CD4-positive, CD25-positive, alpha-beta regulatory T cell (primary cell): ENCODE data around the gene ALOX5. TPM values are rescaled to one million over a fixed set of nuclear protein-coding genes. Genes with fewer than 3 reads are reported as not detected.

ENCODE experiments used
- ATAC-seq, 2 donors: fragments of 150-1000 bp; cut with Tn5 transposase; one replicate each; pipeline ENCODE4 v1.10.0; 2021; ENCODE audit warnings: low read depth in 2 of 2, moderate number of reproducible peaks in 2 of 2, moderate library complexity in 1 of 2
- DNase-seq, 3 donors: peaks; one replicate each; pipeline versions ENCODE4 v3.0.0 to v3.0.0-alpha.2; 2012 to 2022; ENCODE audit warnings: mixed read lengths in 1 of 3
- H3K27ac ChIP-seq: one replicate; pipeline ENCODE4 v1.7.0; 2013; ENCODE audit warnings: mild to moderate bottlenecking, low read length; ENCODE audit not compliant: insufficient read depth, poor library complexity, severe bottlenecking
- H3K27me3 ChIP-seq: one replicate; pipeline ENCODE4 v1.7.0; 2013; ENCODE audit warnings: low read length; ENCODE audit not compliant: control insufficient read depth, insufficient read depth
- H3K36me3 ChIP-seq: one replicate; pipeline ENCODE4 v1.7.0; 2013; ENCODE audit warnings: mild to moderate bottlenecking, low read length, moderate library complexity; ENCODE audit not compliant: control insufficient read depth, insufficient read depth
- H3K4me1 ChIP-seq: 2 replicates; pipeline ENCODE4 v1.7.0; 2013; ENCODE audit warnings: mild to moderate bottlenecking, low read length; ENCODE audit not compliant: insufficient read depth, control insufficient read depth, poor library complexity, severe bottlenecking
- H3K4me3 ChIP-seq: one replicate; pipeline ENCODE4 v1.7.0; 2013; ENCODE audit warnings: low read depth, mild to moderate bottlenecking, low read length, moderate library complexity
- H3K9me3 ChIP-seq, 2 experiments: 1 replicate in 1 of 2; 2 replicates in 1 of 2; pipeline ENCODE4 v1.7.0; 2013; ENCODE audit warnings: low read length in 2 of 2, mild to moderate bottlenecking in 1 of 2, moderate library complexity in 1 of 2; ENCODE audit not compliant: control insufficient read depth in 2 of 2
- H3K27ac Mint-ChIP-seq, 3 donors: one replicate each; pipeline ENCODE4 v1.8.0; 2020 to 2022; ENCODE audit warnings: mild to moderate bottlenecking in 3 of 3, mixed read lengths in 3 of 3, moderate library complexity in 2 of 3
- H3K27me3 Mint-ChIP-seq: one replicate; pipeline ENCODE4 v1.8.0; 2022; ENCODE audit warnings: mild to moderate bottlenecking, mixed read lengths
- H3K36me3 Mint-ChIP-seq: one replicate; pipeline ENCODE4 v1.8.0; 2020; ENCODE audit warnings: mixed read lengths
- H3K4me1 Mint-ChIP-seq, 4 donors: one replicate each; pipeline ENCODE4 v1.8.0; 2020 to 2022; ENCODE audit warnings: mixed read lengths in 4 of 4, mild to moderate bottlenecking in 1 of 4
- H3K4me3 Mint-ChIP-seq, 4 donors: one replicate each; pipeline ENCODE4 v1.8.0; 2020 to 2022; ENCODE audit warnings: mild to moderate bottlenecking in 4 of 4, mixed read lengths in 4 of 4, moderate library complexity in 3 of 4
- H3K9me3 Mint-ChIP-seq, 7 donors: one replicate each; pipeline ENCODE4 v1.8.0; 2020 to 2022; ENCODE audit warnings: mixed read lengths in 7 of 7, mild to moderate bottlenecking in 3 of 7, moderate library complexity in 2 of 7
- polyA plus RNA-seq, 4 donors: library from polyadenylated mRNA; unstranded; fragments of 300-500 nt; fragmentation: Illumina TruSeq; gene quantifications; one replicate each; pipeline ENCODE4 v1.2.3, GENCODE V29; 2021
- total RNA-seq: library from RNA; stranded (reverse); gene quantifications from one replicate; pipeline ENCODE4 v1.2.3, GENCODE V29; 2022

The ALOX5 gene
- total and polyA plus RNA-seq, 5 donors from 2014 or later = 0.16 to 1.5 (median 0.28) TPM

- no peaks in the 10 kb centered on the region for H3K36me3 ChIP-seq
- no peak for ATAC-seq
- H3K4me3 Mint-ChIP-seq = no peak overlapping the region
- no peak for DNase-seq
- peaks cover 19% of the 10 kb centered on the region for H3K27me3 Mint-ChIP-seq
- no peaks in the 10 kb centered on the region for H3K36me3 Mint-ChIP-seq
- H3K27ac Mint-ChIP-seq = no peak overlapping the region
- peaks cover 3% of the 10 kb centered on the region for H3K4me1 ChIP-seq
- no peaks in the 10 kb centered on the region for H3K9me3 ChIP-seq
- no peak overlapping the region for H3K27ac ChIP-seq
- no peaks in the 10 kb centered on the region for H3K27me3 ChIP-seq
- no peak overlapping the region for H3K4me3 ChIP-seq
- H3K4me1 Mint-ChIP-seq = peaks cover 0 to 18% (median 5%) of the 10 kb centered on the region in 4 donors
- H3K9me3 Mint-ChIP-seq = no peaks in the 10 kb centered on the region
Measured at GRCh38 chr10:45423976-45424499, 50.0 kb downstream of the ALOX5 start.

GRCh38 chr10:45424668-45425404 lies 50.8 kb downstream of the ALOX5 start:
- Histone ChIP-seq H3K4me3 (no peak overlapping the region), H3K36me3 (no peaks in the 10 kb centered on the region), H3K27me3 (no peaks in the 10 kb centered on the region), H3K9me3 (no peaks in the 10 kb centered on the region), H3K27ac (no peak overlapping the region), H3K4me1 (no peaks in the 10 kb centered on the region)
- Mint-ChIP-seq H3K27me3 (peaks cover 14% of the 10 kb centered on the region), H3K4me1 (peaks cover 0 to 11% (median 2%) of the 10 kb centered on the region in 4 donors), H3K36me3 (no peaks in the 10 kb centered on the region), H3K4me3 (no peak overlapping the region), H3K9me3 (no peaks in the 10 kb centered on the region), H3K27ac (no peak overlapping the region)
- ATAC-seq = no peak
- DNase-seq = no peak

- ATAC-seq = no peak
- Mint-ChIP-seq H3K4me3 (no peak overlapping the region), H3K4me1 (peaks cover 0 to 3% (median 0%) of the 10 kb centered on the region in 4 donors), H3K9me3 (no peaks in the 10 kb centered on the region), H3K36me3 (no peaks in the 10 kb centered on the region), H3K27ac (no peak overlapping the region), H3K27me3 (peaks cover 8% of the 10 kb centered on the region)
- Histone ChIP-seq H3K27ac (no peak overlapping the region), H3K36me3 (no peaks in the 10 kb centered on the region), H3K9me3 (no peaks in the 10 kb centered on the region), H3K27me3 (no peaks in the 10 kb centered on the region), H3K4me3 (no peak overlapping the region), H3K4me1 (no peaks in the 10 kb centered on the region)
- no peak for DNase-seq
Measured at GRCh38 chr10:45425621-45426563, 51.9 kb downstream of the ALOX5 start.

- no peaks in the 10 kb centered on the region for H3K36me3 Mint-ChIP-seq
- DNase-seq (no peak), ATAC-seq (no peak)
- Histone ChIP-seq H3K27me3 (no peaks in the 10 kb centered on the region), H3K4me1 (no peaks in the 10 kb centered on the region), H3K9me3 (no peaks in the 10 kb centered on the region), H3K36me3 (no peaks in the 10 kb centered on the region), H3K4me3 (no peak overlapping the region), H3K27ac (no peak overlapping the region)
- H3K27me3 Mint-ChIP-seq = peaks cover 5% of the 10 kb centered on the region
- no peaks in the 10 kb centered on the region for H3K9me3 Mint-ChIP-seq
- H3K4me1 Mint-ChIP-seq = no peaks in the 10 kb centered on the region
- H3K27ac Mint-ChIP-seq = no peak overlapping the region
- H3K4me3 Mint-ChIP-seq = no peak overlapping the region
Measured at GRCh38 chr10:45427262-45427969, 53.4 kb downstream of the ALOX5 start.

- Mint-ChIP-seq H3K27me3 (peaks cover 8% of the 10 kb centered on the region), H3K4me1 (no peaks in the 10 kb centered on the region), H3K36me3 (no peaks in the 10 kb centered on the region), H3K27ac (no peak overlapping the region), H3K4me3 (no peak overlapping the region), H3K9me3 (no peaks in the 10 kb centered on the region)
- Histone ChIP-seq H3K9me3 (no peaks in the 10 kb centered on the region), H3K4me1 (no peaks in the 10 kb centered on the region), H3K27me3 (no peaks in the 10 kb centered on the region), H3K36me3 (no peaks in the 10 kb centered on the region), H3K27ac (no peak overlapping the region), H3K4me3 (no peak overlapping the region)
- DNase-seq = no peak
- no peak for ATAC-seq
Measured at GRCh38 chr10:45427970-45428366, 54.0 kb downstream of the ALOX5 start.

- no peaks in the 10 kb centered on the region for H3K4me1 Mint-ChIP-seq
- Histone ChIP-seq H3K27me3 (no peaks in the 10 kb centered on the region), H3K27ac (no peak overlapping the region), H3K9me3 (no peaks in the 10 kb centered on the region), H3K4me3 (no peak overlapping the region), H3K4me1 (no peaks in the 10 kb centered on the region), H3K36me3 (no peaks in the 10 kb centered on the region)
- no peak overlapping the region for H3K4me3 Mint-ChIP-seq
- DNase-seq = no peak
- H3K27me3 Mint-ChIP-seq = peaks cover 12% of the 10 kb centered on the region
- no peak for ATAC-seq
- no peaks in the 10 kb centered on the region for H3K9me3 Mint-ChIP-seq
- H3K27ac Mint-ChIP-seq = peak overlapping the region in 1 of 3 donors; percentile 77
- no peaks in the 10 kb centered on the region for H3K36me3 Mint-ChIP-seq
Measured at GRCh38 chr10:45428611-45429510, 54.8 kb downstream of the ALOX5 start.

- H3K4me3 ChIP-seq = no peak overlapping the region
- Mint-ChIP-seq H3K27me3 (peaks cover 12% of the 10 kb centered on the region), H3K4me1 (no peaks in the 10 kb centered on the region), H3K9me3 (peaks cover 0 to 3% (median 0%) of the 10 kb centered on the region in 7 donors), H3K27ac (no peak overlapping the region), H3K36me3 (no peaks in the 10 kb centered on the region), H3K4me3 (no peak overlapping the region)
- no peak for DNase-seq
- no peak overlapping the region for H3K27ac ChIP-seq
- H3K9me3 ChIP-seq = no peaks in the 10 kb centered on the region
- no peak for ATAC-seq
- no peaks in the 10 kb centered on the region for H3K27me3 ChIP-seq
- H3K36me3 ChIP-seq = no peaks in the 10 kb centered on the region
- no peaks in the 10 kb centered on the region for H3K4me1 ChIP-seq
Measured at GRCh38 chr10:45429790-45430189, 55.8 kb downstream of the ALOX5 start.
